Measurements from ENCODE around the gene PHKB. TPM values are rescaled to one million over a fixed set of nuclear protein-coding genes. Genes with fewer than 3 reads are reported as not detected.
"Not testable (repeated sequence)": the region's sequence is repeated elsewhere in the genome, so short reads cannot be mapped to it uniquely, and the experiment has no call there.

PHKB gene
- total RNA-seq, 2 experiments from 2014 or later = 27.6 to 28.8 TPM

GRCh38 chr16:47553853-47554564 lies 92.9 kb downstream of the PHKB start:
- Mint-ChIP-seq H3K4me1 (ENCODE audit: low read depth) (no peaks in the 10 kb centered on the region), H3K27ac (no peak overlapping the region), H3K36me3 (peaks cover 72% of the 10 kb centered on the region), H3K9me3 (peaks cover 36% of the 10 kb centered on the region), H3K27me3 (no peaks in the 10 kb centered on the region), H3K4me3 (no peak overlapping the region)
- ChIA-PET CTCF (no interaction called here), POLR2A (no interaction called here)
- DNase-seq = no peak
- intact Hi-C loops (cut with micrococcal nuclease) = no loop called here

GRCh38 chr16:47554587-47554986 lies 93.5 kb downstream of the PHKB start:
- H3K4me3 Mint-ChIP-seq; DNase-seq; POLR2A ChIA-PET; intact Hi-C loops (cut with micrococcal nuclease); H3K4me1 Mint-ChIP-seq (ENCODE audit: low read depth); H3K27me3 Mint-ChIP-seq; CTCF ChIA-PET; H3K27ac Mint-ChIP-seq: not testable (repeated sequence)
- H3K36me3 Mint-ChIP-seq = peaks cover 67% of the 10 kb centered on the region
- H3K9me3 Mint-ChIP-seq = peaks cover 36% of the 10 kb centered on the region

- CTCF ChIA-PET = no interaction called here
- intact Hi-C loops (cut with micrococcal nuclease) = no loop called here
- POLR2A ChIA-PET = no interaction called here
- H3K4me1 Mint-ChIP-seq (ENCODE audit: low read depth) = peaks cover 22% of the 10 kb centered on the region
- no peak for DNase-seq
- H3K4me3 Mint-ChIP-seq = no peak overlapping the region
- H3K36me3 Mint-ChIP-seq = peaks cover 35% of the 10 kb centered on the region
- H3K27me3 Mint-ChIP-seq = no peaks in the 10 kb centered on the region
- H3K9me3 Mint-ChIP-seq = peaks cover 5% of the 10 kb centered on the region
- no peak overlapping the region for H3K27ac Mint-ChIP-seq
Observed at GRCh38 chr16:47561286-47561685, 100.2 kb downstream of the PHKB start.

- CTCF ChIA-PET = no interaction called here
- DNase-seq = no peak
- H3K4me3 Mint-ChIP-seq = no peak overlapping the region
- H3K27ac Mint-ChIP-seq = no peak overlapping the region
- peaks cover 5% of the 10 kb centered on the region for H3K9me3 Mint-ChIP-seq
- peaks cover 33% of the 10 kb centered on the region for H3K4me1 Mint-ChIP-seq (ENCODE audit: low read depth)
- intact Hi-C loops (cut with micrococcal nuclease) = no loop called here
- no peaks in the 10 kb centered on the region for H3K27me3 Mint-ChIP-seq
- POLR2A ChIA-PET = no interaction called here
- peaks cover 32% of the 10 kb centered on the region for H3K36me3 Mint-ChIP-seq
Observed at GRCh38 chr16:47562366-47562765, 101.2 kb downstream of the PHKB start.

- ChIA-PET CTCF (interaction anchor here (0.6 kb wide), 1 partner anchor 37 kb away, joined by 3 read pairs; no protein-coding TSS in a partner anchor), POLR2A (interaction anchor here (0.9 kb wide), 1 partner anchor 9 kb away, joined by 3 read pairs; no protein-coding TSS in a partner anchor)
- Mint-ChIP-seq H3K4me1 (ENCODE audit: low read depth) (peaks cover 58% of the 10 kb centered on the region), H3K9me3 (peaks cover 5% of the 10 kb centered on the region), H3K27ac (peak overlapping the region; percentile 2), H3K4me3 (no peak overlapping the region), H3K27me3 (no peaks in the 10 kb centered on the region), H3K36me3 (peaks cover 38% of the 10 kb centered on the region)
- DNase-seq = peak; percentile 45
- intact Hi-C loops (cut with micrococcal nuclease) = no loop called here
Observed at GRCh38 chr16:47565454-47565853, 104.3 kb downstream of the PHKB start.

- Mint-ChIP-seq H3K9me3 (peaks cover 5% of the 10 kb centered on the region), H3K4me3 (no peak overlapping the region), H3K27ac (no peak overlapping the region), H3K4me1 (ENCODE audit: low read depth) (peaks cover 62% of the 10 kb centered on the region), H3K27me3 (no peaks in the 10 kb centered on the region), H3K36me3 (peaks cover 30% of the 10 kb centered on the region)
- no peak for DNase-seq
- POLR2A ChIA-PET = no interaction called here
- CTCF ChIA-PET = no interaction called here
- intact Hi-C loops (cut with micrococcal nuclease) = no loop called here
Observed at GRCh38 chr16:47567321-47567720, 106.2 kb downstream of the PHKB start.

GRCh38 chr16:47568351-47568750 lies 107.2 kb downstream of the PHKB start:
- Mint-ChIP-seq H3K27me3 (no peaks in the 10 kb centered on the region), H3K9me3 (peaks cover 5% of the 10 kb centered on the region), H3K4me3 (no peak overlapping the region), H3K27ac (peak overlapping the region; percentile 9), H3K4me1 (ENCODE audit: low read depth) (peaks cover 72% of the 10 kb centered on the region), H3K36me3 (peaks cover 27% of the 10 kb centered on the region)
- no peak for DNase-seq
- ChIA-PET POLR2A (no interaction called here), CTCF (interaction anchor here (0.9 kb wide), 1 partner anchor 1055 kb away, joined by 3 read pairs; no protein-coding TSS in a partner anchor)
- intact Hi-C loops (cut with micrococcal nuclease) = no loop called here

- POLR2A ChIA-PET = no interaction called here
- H3K36me3 Mint-ChIP-seq = peaks cover 16% of the 10 kb centered on the region
- H3K27ac Mint-ChIP-seq = no peak overlapping the region
- no peak for DNase-seq
- intact Hi-C loops (cut with micrococcal nuclease) = loop anchor here (5.0 to 10.0 kb wide), 5 partner anchors 554 to 1041 kb away; partner anchors contain the start of genes ABCC12 and N4BP1
- CTCF ChIA-PET = interaction anchor here (0.6 to 0.7 kb wide), 2 partner anchors 82 to 104 kb away, joined by 3 read pairs; no protein-coding TSS in a partner anchor
- H3K27me3 Mint-ChIP-seq = no peaks in the 10 kb centered on the region
- H3K4me1 Mint-ChIP-seq (ENCODE audit: low read depth) = peaks cover 72% of the 10 kb centered on the region
- peaks cover 6% of the 10 kb centered on the region for H3K9me3 Mint-ChIP-seq
- no peak overlapping the region for H3K4me3 Mint-ChIP-seq
Observed at GRCh38 chr16:47571049-47571448, 109.9 kb downstream of the PHKB start.

GRCh38 chr16:47571711-47572110 lies 110.6 kb downstream of the PHKB start:
- Mint-ChIP-seq H3K27ac (no peak overlapping the region), H3K9me3 (peaks cover 4% of the 10 kb centered on the region), H3K4me3 (no peak overlapping the region), H3K36me3 (peaks cover 16% of the 10 kb centered on the region), H3K27me3 (no peaks in the 10 kb centered on the region), H3K4me1 (ENCODE audit: low read depth) (peaks cover 70% of the 10 kb centered on the region)
- DNase-seq = no peak
- CTCF ChIA-PET = no interaction called here
- POLR2A ChIA-PET = interaction anchor here (0.6 kb wide), 1 partner anchor 553 kb away, joined by 3 read pairs; no protein-coding TSS in a partner anchor
- intact Hi-C loops (cut with micrococcal nuclease) = loop anchor here (5.0 to 10.0 kb wide), 5 partner anchors 553 to 1041 kb away; partner anchors contain the start of genes ABCC12 and N4BP1

GRCh38 chr16:47574091-47575054 lies 113.2 kb downstream of the PHKB start:
- POLR2A ChIA-PET = interaction anchor here (0.8 kb wide), 1 partner anchor 9 kb away, joined by 3 read pairs; no protein-coding TSS in a partner anchor
- Mint-ChIP-seq H3K27me3 (no peaks in the 10 kb centered on the region), H3K36me3 (peaks cover 21% of the 10 kb centered on the region), H3K4me3 (peak overlapping the region; percentile 26), H3K27ac (peak overlapping the region; percentile 80), H3K4me1 (ENCODE audit: low read depth) (peaks cover 64% of the 10 kb centered on the region), H3K9me3 (peaks cover 4% of the 10 kb centered on the region)
- peak; percentile 67 for DNase-seq
- intact Hi-C loops (cut with micrococcal nuclease) = loop anchor here (1.0 to 10.0 kb wide), 9 partner anchors 113 to 1038 kb away; partner anchors contain the start of genes ABCC12, ITFG1, N4BP1 and NETO2
- CTCF ChIA-PET = interaction anchor here (1.3 kb wide), 1 partner anchor 432 kb away, joined by 6 read pairs; no protein-coding TSS in a partner anchor

GRCh38 chr16:47577029-47577428 lies 115.9 kb downstream of the PHKB start:
- peaks cover 17% of the 10 kb centered on the region for H3K36me3 Mint-ChIP-seq
- intact Hi-C loops (cut with micrococcal nuclease) = loop anchor here (10.0 kb wide), 3 partner anchors 548 to 752 kb away; partner anchors contain the start of gene ABCC12
- H3K27ac Mint-ChIP-seq = no peak overlapping the region
- no peak for DNase-seq
- H3K4me1 Mint-ChIP-seq (ENCODE audit: low read depth) = peaks cover 56% of the 10 kb centered on the region
- peaks cover 4% of the 10 kb centered on the region for H3K9me3 Mint-ChIP-seq
- ChIA-PET POLR2A (no interaction called here), CTCF (no interaction called here)
- H3K27me3 Mint-ChIP-seq = no peaks in the 10 kb centered on the region
- H3K4me3 Mint-ChIP-seq = no peak overlapping the region

GRCh38 chr16:47578033-47578432 lies 116.9 kb downstream of the PHKB start:
- H3K36me3 Mint-ChIP-seq = peaks cover 16% of the 10 kb centered on the region
- intact Hi-C loops (cut with micrococcal nuclease) = loop anchor here (10.0 kb wide), 3 partner anchors 547 to 753 kb away; partner anchors contain the start of gene ABCC12
- POLR2A ChIA-PET = no interaction called here
- CTCF ChIA-PET = no interaction called here
- H3K27ac Mint-ChIP-seq = no peak overlapping the region
- peaks cover 47% of the 10 kb centered on the region for H3K4me1 Mint-ChIP-seq (ENCODE audit: low read depth)
- DNase-seq = no peak
- H3K9me3 Mint-ChIP-seq = peaks cover 4% of the 10 kb centered on the region
- no peaks in the 10 kb centered on the region for H3K27me3 Mint-ChIP-seq
- no peak overlapping the region for H3K4me3 Mint-ChIP-seq
